ENCODE measurements around the gene TNFRSF13B. TPM values are rescaled to one million over a fixed set of nuclear protein-coding genes. Genes with fewer than 3 reads are reported as not detected.

The TNFRSF13B gene
- total RNA-seq, 1 experiment from 2014 or later = 0.28 TPM

DNA sequence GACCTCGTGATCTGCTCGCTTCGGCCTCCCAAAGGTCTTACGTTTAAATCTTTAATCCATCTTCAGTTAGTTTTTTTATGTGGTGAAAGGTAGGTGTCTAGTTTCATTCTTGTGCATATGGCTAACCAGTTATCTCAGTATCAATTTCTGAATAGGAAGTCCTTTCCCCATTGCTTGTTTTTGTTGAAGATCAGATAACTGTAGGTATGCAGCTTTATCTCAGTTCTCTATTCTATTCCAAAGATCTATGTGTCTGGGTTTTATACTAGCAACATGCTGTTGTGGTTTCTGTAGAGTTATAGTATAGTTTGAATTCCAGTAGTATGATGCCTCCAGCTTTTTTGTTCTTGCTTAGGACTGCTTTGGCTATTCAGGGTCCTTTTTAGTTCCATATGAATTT, 65.2 kb downstream of the TNFRSF13B start:
- no peak for DNase-seq
- Mint-ChIP-seq H3K4me1 (peaks cover 2 to 15% of the 10 kb centered on the region in 2 experiments), H3K36me3 (ENCODE audit: insufficient read depth in 1 of 3, low read depth in 3 of 3) (no peaks in the 10 kb centered on the region; a peak in 1 of 7 replicates), H3K27me3 (ENCODE audit: low read depth) (no peaks in the 10 kb centered on the region; the same call in none of the 2 replicates), H3K27ac (no peak overlapping the region), H3K4me3 (no peak overlapping the region), H3K9me3 (peaks cover 0 to 2% of the 10 kb centered on the region in 2 experiments; a peak in 3 of 5 replicates)
- TF ChIP-seq, protein P1, sequence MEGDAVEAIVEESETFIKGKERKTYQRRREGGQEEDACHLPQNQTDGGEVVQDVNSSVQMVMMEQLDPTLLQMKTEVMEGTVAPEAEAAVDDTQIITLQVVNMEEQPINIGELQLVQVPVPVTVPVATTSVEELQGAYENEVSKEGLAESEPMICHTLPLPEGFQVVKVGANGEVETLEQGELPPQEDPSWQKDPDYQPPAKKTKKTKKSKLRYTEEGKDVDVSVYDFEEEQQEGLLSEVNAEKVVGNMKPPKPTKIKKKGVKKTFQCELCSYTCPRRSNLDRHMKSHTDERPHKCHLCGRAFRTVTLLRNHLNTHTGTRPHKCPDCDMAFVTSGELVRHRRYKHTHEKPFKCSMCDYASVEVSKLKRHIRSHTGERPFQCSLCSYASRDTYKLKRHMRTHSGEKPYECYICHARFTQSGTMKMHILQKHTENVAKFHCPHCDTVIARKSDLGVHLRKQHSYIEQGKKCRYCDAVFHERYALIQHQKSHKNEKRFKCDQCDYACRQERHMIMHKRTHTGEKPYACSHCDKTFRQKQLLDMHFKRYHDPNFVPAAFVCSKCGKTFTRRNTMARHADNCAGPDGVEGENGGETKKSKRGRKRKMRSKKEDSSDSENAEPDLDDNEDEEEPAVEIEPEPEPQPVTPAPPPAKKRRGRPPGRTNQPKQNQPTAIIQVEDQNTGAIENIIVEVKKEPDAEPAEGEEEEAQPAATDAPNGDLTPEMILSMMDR (conservative IDR thresholded peaks at IDR 0.05) = no peak
- H2BK12ac ChIP-seq (ENCODE audit: insufficient read length, low read depth, low read length) = no peak overlapping the region
- no CpG with 5 or more reads among the region's 4 CpGs for WGBS (ENCODE audit: extremely low coverage, insufficient read length, low lambda C conversion rate)
- H3K23me2 ChIP-seq (ENCODE audit: insufficient read length, low read depth, low read length, poor library complexity, severe bottlenecking) = no peaks in the 10 kb centered on the region
- H3K23ac ChIP-seq (ENCODE audit: insufficient read length, low read depth, low read length) = no peak overlapping the region
- no peaks in the 10 kb centered on the region for H3K27me3 ChIP-seq (ENCODE audit: insufficient read depth, low read length)
- no peak overlapping the region for H3K18ac ChIP-seq (ENCODE audit: insufficient read length, low read depth, low read length)
- H3K79me2 ChIP-seq (ENCODE audit: insufficient read depth, low read length) = no peaks in the 10 kb centered on the region
- no peaks in the 10 kb centered on the region for H3K9me3 ChIP-seq (ENCODE audit: control insufficient read depth, low read depth, low read length)
- no peak overlapping the region for H2BK15ac ChIP-seq (ENCODE audit: low read depth, low read length)
- no peak overlapping the region for H3K14ac ChIP-seq (ENCODE audit: insufficient read depth, low read length)
- no peak overlapping the region for H2BK120ac ChIP-seq (ENCODE audit: low read depth, low read length, poor library complexity, severe bottlenecking)
- H3K27ac ChIP-seq (ENCODE audit: insufficient read length, low read depth, low read length) = no peak overlapping the region
- H2AK5ac ChIP-seq (ENCODE audit: insufficient read length, low read length) = no peak overlapping the region
- H3T11ph ChIP-seq (ENCODE audit: low read length) = no peak overlapping the region
- H4K8ac ChIP-seq (replicated peaks; ENCODE audit: insufficient read length, low read depth, low read length) = no peak overlapping the region
- no peaks in the 10 kb centered on the region for H4K20me1 ChIP-seq (ENCODE audit: control insufficient read depth, insufficient read depth, insufficient read length)
- no peaks in the 10 kb centered on the region for H3K79me1 ChIP-seq (ENCODE audit: insufficient read depth, low read depth, low read length, poor library complexity, severe bottlenecking)
- no peak overlapping the region for H3K4ac ChIP-seq (ENCODE audit: low read depth, low read length)
- H2BK20ac ChIP-seq (ENCODE audit: low read depth, low read length, poor library complexity, severe bottlenecking) = no peak overlapping the region
- no peaks in the 10 kb centered on the region for H3K4me1 ChIP-seq (ENCODE audit: insufficient read depth, low read length)
- H3K4me2 ChIP-seq (ENCODE audit: insufficient read depth, insufficient read length, low read length) = no peak overlapping the region
- H3K56ac ChIP-seq (ENCODE audit: insufficient read length, low read depth, low read length) = no peak overlapping the region
- no peak overlapping the region for H2AFZ ChIP-seq (ENCODE audit: low read length)
- H4K5ac ChIP-seq (ENCODE audit: insufficient read length, low read depth, low read length) = no peak overlapping the region
- H3K9ac ChIP-seq (ENCODE audit: extremely low read depth, insufficient read length, low read length) = no peak overlapping the region
- H4K91ac ChIP-seq (ENCODE audit: insufficient read length, low read depth, low read length) = no peak overlapping the region
- H2BK5ac ChIP-seq (ENCODE audit: insufficient read length, low read length) = no peak overlapping the region

Data from H9 (cell line).